SK-N-SH (cell line): ENCODE results near the gene GOLGA8S.
"Not testable (repeated sequence)": the region's sequence is repeated elsewhere in the genome, so short reads cannot be mapped to it uniquely, and the experiment has no call there.

ENCODE experiments used
- CTCF ChIP-seq: fragments of 200-600 bp; sonication (generic); IDR thresholded peaks from 2 replicates; pipeline ENCODE4 v1.6.1; 2017; ENCODE audit warnings: antibody characterized with exemption, mild to moderate bottlenecking, moderate library complexity
- EP300 ChIP-seq, 2 experiments: IDR thresholded peaks; 2 replicates each; pipeline versions ENCODE4 v1.4.0 to v1.6.1; 2012; ENCODE audit warnings: borderline replicate concordance in 1 of 2, low read depth in 1 of 2, low read length in 1 of 2
- FOXM1 ChIP-seq: IDR thresholded peaks from 2 replicates; pipeline ENCODE4 v1.4.0; 2012; ENCODE audit warnings: low read depth, mild to moderate bottlenecking
- GATA2 ChIP-seq: sonication (generic); formaldehyde crosslinking; IDR thresholded peaks from 2 replicates; pipeline ENCODE4 v1.5.0; 2020; ENCODE audit warnings: mild to moderate bottlenecking, missing genetic modification reagents
- MXI1 ChIP-seq: IDR thresholded peaks from 2 replicates; pipeline ENCODE4 v1.6.1; 2012; ENCODE audit warnings: mild to moderate bottlenecking, low read depth, low read length, improper control_type of control experiment
- POLR2AphosphoS5 ChIP-seq: IDR thresholded peaks from 2 replicates; pipeline ENCODE4 v1.6.1; 2012; ENCODE audit warnings: low read depth, low read length
- RXRA ChIP-seq: IDR thresholded peaks from 2 replicates; pipeline ENCODE4 v1.4.0; 2012; ENCODE audit warnings: low read depth, mild to moderate bottlenecking, borderline replicate concordance
- SIN3A ChIP-seq: IDR thresholded peaks from 2 replicates; pipeline ENCODE4 v1.6.1; 2012; ENCODE audit warnings: low read depth, mild to moderate bottlenecking, low read length, moderate library complexity, borderline replicate concordance
- TEAD4 ChIP-seq: IDR thresholded peaks from 2 replicates; pipeline ENCODE4 v1.4.0; 2012; ENCODE audit warnings: mild to moderate bottlenecking, borderline replicate concordance; ENCODE audit not compliant: insufficient read depth
- USF1 ChIP-seq: IDR thresholded peaks from 2 replicates; pipeline ENCODE4 v1.4.0; 2012; ENCODE audit warnings: low read depth, borderline replicate concordance
- YY1 ChIP-seq: IDR thresholded peaks from 2 replicates; pipeline ENCODE4 v1.4.0; 2012; ENCODE audit warnings: low read depth, mild to moderate bottlenecking
- TF ChIP-seq, protein P1 (sequence below): fragments of 150-350 bp; IDR thresholded peaks from 2 replicates; pipeline ENCODE4 v1.6.1; 2017; ENCODE audit warnings: antibody characterized with exemption, low read length, low read depth, borderline replicate concordance

- TF ChIP-seq GATA2; EP300 (IDR thresholded peaks at IDR 0.05; ENCODE audit: borderline replicate concordance in 1 of 2, low read depth in 1 of 2, low read length in 1 of 2); YY1; CTCF; RXRA; MXI1; SIN3A; POLR2AphosphoS5; FOXM1; USF1; TEAD4: not testable (repeated sequence)
- TF ChIP-seq, protein P1, sequence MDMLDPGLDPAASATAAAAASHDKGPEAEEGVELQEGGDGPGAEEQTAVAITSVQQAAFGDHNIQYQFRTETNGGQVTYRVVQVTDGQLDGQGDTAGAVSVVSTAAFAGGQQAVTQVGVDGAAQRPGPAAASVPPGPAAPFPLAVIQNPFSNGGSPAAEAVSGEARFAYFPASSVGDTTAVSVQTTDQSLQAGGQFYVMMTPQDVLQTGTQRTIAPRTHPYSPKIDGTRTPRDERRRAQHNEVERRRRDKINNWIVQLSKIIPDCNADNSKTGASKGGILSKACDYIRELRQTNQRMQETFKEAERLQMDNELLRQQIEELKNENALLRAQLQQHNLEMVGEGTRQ = not testable (repeated sequence)
These were observed at the start of gene GOLGA8S for GRCh38 chr15:23354448-23354847.
